IMR-90 (cell line): ENCODE results near the gene PXK. TPM values are rescaled to one million over a fixed set of nuclear protein-coding genes. Genes with fewer than 3 reads are reported as not detected.

ENCODE experiments used
- ATAC-seq: fragments of 200-7000 bp; cut with Tn5 transposase; 2 replicates; pipeline ENCODE4 v1.9.1; 2020; ENCODE audit warnings: low read depth, mild to moderate bottlenecking, moderate library complexity
- Bru-seq: library from RNA; stranded (reverse); fragments of 400-500 nt; gene quantifications from one replicate; lab custom pipeline; 2021; lab: Mats Ljungman, UMichigan
- BruChase-seq, 2 experiments: library from RNA; stranded (reverse); fragments of 400-500 nt; gene quantifications; one replicate each; lab custom pipeline; 2021; lab: Mats Ljungman, UMichigan
- BruUV-seq: library from RNA; stranded (reverse); fragments of 400-500 nt; replicated peaks from 2 replicates; lab custom pipeline; 2021; lab: Mats Ljungman, UMichigan
- CTCF ChIA-PET: fragments of 300-600 bp; formaldehyde crosslinking; extraction: SDS; loops from one replicate; lab custom pipeline; 2021; ENCODE audit warnings: antibody characterized with exemption; lab: Yijun Ruan, JAX
- POLR2A ChIA-PET: fragments of 300-600 bp; sonication (Branson Sonifier 250); formaldehyde crosslinking; loops from one replicate; lab custom pipeline; 2022; ENCODE audit warnings: antibody characterized with exemption; ENCODE audit not compliant: unreplicated experiment; lab: Charles Lee
- DNase-seq: peaks from one replicate; pipeline ENCODE4 v3.0.0; 2013
- H2AFZ ChIP-seq: replicated peaks from 2 replicates; pipeline ENCODE3; 2013; ENCODE audit warnings: low read length, mild to moderate bottlenecking; ENCODE audit not compliant: poor library complexity
- H2AK5ac ChIP-seq: 2 replicates; pipeline ENCODE4 v1.6.1; 2013; ENCODE audit warnings: low read depth, low read length, inconsistent platforms
- H2AK9ac ChIP-seq: replicated peaks from 2 replicates; pipeline ENCODE3; 2013; ENCODE audit warnings: mild to moderate bottlenecking, low read depth, low read length, moderate library complexity; ENCODE audit not compliant: poor library complexity
- H2BK120ac ChIP-seq: 2 replicates; pipeline ENCODE4 v1.6.1; 2013; ENCODE audit warnings: low read depth, low read length, inconsistent platforms
- H2BK15ac ChIP-seq: 3 replicates; pipeline ENCODE4 v1.6.1; 2013; ENCODE audit warnings: low read depth, low read length, inconsistent platforms
- H2BK20ac ChIP-seq: 2 replicates; pipeline ENCODE4 v1.6.1; 2013; ENCODE audit warnings: low read depth, mild to moderate bottlenecking, inconsistent platforms, low read length, moderate library complexity
- H2BK5ac ChIP-seq: 2 replicates; pipeline ENCODE4 v1.6.1; 2013; ENCODE audit warnings: mild to moderate bottlenecking, low read depth, low read length, inconsistent platforms; ENCODE audit not compliant: poor library complexity, severe bottlenecking
- H3K14ac ChIP-seq: replicated peaks from 2 replicates; pipeline ENCODE4 v1.6.1; 2013; ENCODE audit warnings: low read depth, low read length, inconsistent platforms
- H3K18ac ChIP-seq: 2 replicates; pipeline ENCODE4 v1.6.1; 2013; ENCODE audit warnings: low read depth, low read length, control low read depth
- H3K23ac ChIP-seq: 2 replicates; pipeline ENCODE4 v1.6.1; 2013; ENCODE audit warnings: low read depth, low read length, inconsistent platforms
- H3K27ac ChIP-seq: 2 replicates; pipeline ENCODE4 v1.5.1; 2013; ENCODE audit warnings: mild to moderate bottlenecking, control low read depth, low read length; ENCODE audit not compliant: insufficient read depth
- H3K27me3 ChIP-seq: 2 replicates; pipeline ENCODE4 v1.6.1; 2013; ENCODE audit warnings: low read length; ENCODE audit not compliant: control insufficient read depth, insufficient read depth
- H3K36me3 ChIP-seq: 2 replicates; pipeline ENCODE4 v1.6.1; 2013; ENCODE audit warnings: low read length, mixed read lengths; ENCODE audit not compliant: control insufficient read depth, insufficient read depth
- H3K4ac ChIP-seq: 2 replicates; pipeline ENCODE4 v1.6.1; 2013; ENCODE audit warnings: low read depth, low read length, inconsistent platforms
- H3K4me1 ChIP-seq: 2 replicates; pipeline ENCODE4 v1.6.1; 2013; ENCODE audit warnings: low read length, mixed read lengths; ENCODE audit not compliant: control insufficient read depth, insufficient read depth
- H3K4me2 ChIP-seq: 2 replicates; pipeline ENCODE4 v1.6.1; 2013; ENCODE audit warnings: low read depth, mild to moderate bottlenecking, control low read depth, low read length, moderate library complexity
- H3K4me3 ChIP-seq: 2 replicates; pipeline ENCODE4 v1.5.1; 2013; ENCODE audit warnings: low read depth, mild to moderate bottlenecking, control low read depth, low read length, moderate library complexity; ENCODE audit not compliant: insufficient read depth
- H3K56ac ChIP-seq: 2 replicates; pipeline ENCODE4 v1.6.1; 2013; ENCODE audit warnings: low read length, inconsistent platforms; ENCODE audit not compliant: insufficient read depth; ENCODE audit errors: extremely low read depth
- H3K79me1 ChIP-seq, 2 experiments: 2 replicates each; pipeline ENCODE4 v1.6.1; 2013; ENCODE audit warnings: low read length in 2 of 2, inconsistent platforms in 1 of 2, low read depth in 1 of 2
- H3K9ac ChIP-seq: 2 replicates; pipeline ENCODE4 v1.6.1; 2013; ENCODE audit warnings: low read depth, low read length, control low read depth
- H3K9me1 ChIP-seq: 2 replicates; pipeline ENCODE4 v1.6.1; 2013; ENCODE audit warnings: low read length, inconsistent platforms; ENCODE audit not compliant: insufficient read depth
- H3K9me3 ChIP-seq: 2 replicates; pipeline ENCODE4 v1.6.1; 2013; ENCODE audit warnings: low read length; ENCODE audit not compliant: control insufficient read depth, insufficient read depth
- H4K20me1 ChIP-seq: 2 replicates; pipeline ENCODE4 v1.6.1; 2013; ENCODE audit warnings: low read length, inconsistent platforms; ENCODE audit not compliant: insufficient read depth
- H4K5ac ChIP-seq: 2 replicates; pipeline ENCODE4 v1.6.1; 2013; ENCODE audit warnings: mild to moderate bottlenecking, low read depth, low read length, control low read depth
- H4K8ac ChIP-seq, 2 experiments: 2 replicates each; pipeline ENCODE4 v1.6.1; 2013; ENCODE audit warnings: low read depth in 2 of 2, low read length in 2 of 2, control low read depth in 1 of 2, inconsistent platforms in 1 of 2
- H4K91ac ChIP-seq: 2 replicates; pipeline ENCODE4 v1.6.1; 2013; ENCODE audit warnings: low read depth, low read length, inconsistent platforms; ENCODE audit not compliant: insufficient read depth
- BHLHE40 ChIP-seq: fragments of 150-350 bp; IDR thresholded peaks from 2 replicates; pipeline ENCODE4 v1.6.1; 2016; ENCODE audit warnings: mild to moderate bottlenecking, low read depth, low read length
- CHD1 ChIP-seq: IDR thresholded peaks from 2 replicates; pipeline ENCODE4 v1.6.1; 2012; ENCODE audit warnings: low read depth, low read length, improper control_type of control experiment
- ELK1 ChIP-seq: fragments of 150-350 bp; IDR thresholded peaks from 2 replicates; pipeline ENCODE4 v1.6.1; 2016; ENCODE audit warnings: low read depth, mild to moderate bottlenecking, low read length, moderate library complexity, borderline replicate concordance
- FOS ChIP-seq: fragments of 150-350 bp; IDR thresholded peaks from 2 replicates; pipeline ENCODE4 v1.6.1; 2016; ENCODE audit warnings: low read depth, low read length
- MAFK ChIP-seq: IDR thresholded peaks from 2 replicates; pipeline ENCODE4 v1.6.1; 2012; ENCODE audit warnings: low read depth, low read length, improper control_type of control experiment
- MAZ ChIP-seq: IDR thresholded peaks from 2 replicates; pipeline ENCODE4 v1.6.1; 2012; ENCODE audit warnings: low read depth, mild to moderate bottlenecking, low read length, improper control_type of control experiment, moderate library complexity, borderline replicate concordance
- MXI1 ChIP-seq: IDR thresholded peaks from 2 replicates; pipeline ENCODE4 v1.6.1; 2012; ENCODE audit warnings: low read depth, mild to moderate bottlenecking, low read length, moderate library complexity, borderline replicate concordance
- NFE2L2 ChIP-seq: fragments of 150-350 bp; IDR thresholded peaks from 2 replicates; pipeline ENCODE4 v1.6.1; 2016; ENCODE audit warnings: low read depth, mild to moderate bottlenecking, low read length
- RAD21 ChIP-seq: IDR thresholded peaks from 2 replicates; pipeline ENCODE4 v1.6.1; 2012; ENCODE audit warnings: low read length, improper control_type of control experiment
- RCOR1 ChIP-seq: IDR thresholded peaks from 2 replicates; pipeline ENCODE4 v1.6.1; 2012; ENCODE audit warnings: mild to moderate bottlenecking, low read length, improper control_type of control experiment; ENCODE audit not compliant: insufficient replicate concordance
- RFX5 ChIP-seq: IDR thresholded peaks from 2 replicates; pipeline ENCODE4 v1.8.0; 2012; ENCODE audit warnings: low read depth, mild to moderate bottlenecking, low read length, moderate library complexity
- SMC3 ChIP-seq: fragments of 150-350 bp; IDR thresholded peaks from 2 replicates; pipeline ENCODE4 v1.6.1; 2016; ENCODE audit warnings: low read depth, mild to moderate bottlenecking, antibody characterized with exemption, low read length, moderate library complexity
- USF2 ChIP-seq: fragments of 150-350 bp; IDR thresholded peaks from 2 replicates; pipeline ENCODE4 v1.6.1; 2017; ENCODE audit warnings: mild to moderate bottlenecking, antibody characterized with exemption, low read length, low read depth
- WGBS, 2 experiments: methylation state at CpG; one replicate each; pipeline versions ENCODE4 v1.1.5 to v1.1.7; 2013; ENCODE audit warnings: missing lambda C conversion rate in 2 of 2; ENCODE audit not compliant: insufficient read length in 1 of 2; ENCODE audit errors: extremely low coverage in 2 of 2; 5-methylcytosine and 5-hydroxymethylcytosine counted together
- dilution Hi-C: fragments of 300-500 bp; cut with HindIII; formaldehyde crosslinking; loops from one replicate; pipeline ENCODE4 v1.14.3; 2018; ENCODE audit warnings: low sequenced_read_pairs; ENCODE audit not compliant: unreplicated experiment
- in situ Hi-C: fragments of 300-500 bp; cut with MboI; formaldehyde crosslinking; loops from 3 replicates; pipeline ENCODE4 v1.14.3; 2019; ENCODE audit warnings: low sequenced_read_pairs, inconsistent platforms, mixed read lengths
- intact Hi-C: fragments of 100-400 bp; cut with micrococcal nuclease; formaldehyde crosslinking; loops from 2 replicates; pipeline ENCODE4 v1.10.0; 2022
- long read RNA-seq: library from polyadenylated mRNA; unstranded; transcript quantifications from one replicate; pipeline ENCODE4 v2.0.0, GENCODE V29; 2021; ENCODE audit not compliant: unreplicated experiment
- polyA plus RNA-seq, 3 experiments: library from polyadenylated mRNA; depleted of rRNA; stranded (reverse); fragments of >200 nt; gene quantifications; 2 replicates each; pipeline ENCODE4 v1.2.3, GENCODE V29; 2012; ENCODE audit warnings: low replicate concordance in 1 of 3
- total RNA-seq: library from RNA; depleted of rRNA; stranded (reverse); fragments of >200 nt; gene quantifications from 2 replicates; pipeline ENCODE4 v1.2.3, GENCODE V29; 2012; rRNA removed

The PXK gene
- 14.3 and 15.6 TPM in 2 replicates for total RNA-seq
- 16.4 and 17.7 TPM in 2 replicates for polyA plus RNA-seq (2012; rRNA removed)
- polyA plus RNA-seq (2012; cell fraction: cytosol; rRNA removed), result 7.9 and 8.2 TPM in 2 replicates
- 5.9 and 25.5 TPM in 2 replicates for polyA plus RNA-seq (2012; cell fraction: nucleus; rRNA removed; ENCODE audit: low replicate concordance)
- percentile 92 among the genes with signal in this experiment for Bru-seq, nascent RNA
- BruChase-seq, experiment 1, labeled RNA remaining after a 6-hour chase, result percentile 95 among the genes with signal in this experiment
- BruChase-seq, experiment 2, labeled RNA remaining after a 2-hour chase, result percentile 85 among the genes with signal in this experiment
- long read RNA-seq, transcript PXK-202 (18 exons, 2,037 nt), result major isoform, 15 of 64 reads
- long read RNA-seq, partial matches to known transcripts, result 35 of 64 reads
- long read RNA-seq, other reads (novel, unspliced or antisense), result 14 of 64 reads

GRCh38 chr3:58332575-58333188, at the start of gene PXK:
Gene PXK, plus strand, starts transcription at chr3:58332892. Its CDS starts 97 bp downstream, at chr3:58332989.
- peak within 1 kb of the TSS; percentile 92 for H2BK20ac ChIP-seq
- H2BK5ac ChIP-seq, result peak within 1 kb of the TSS; percentile 88
- WGBS, 2 experiments, result 2% methylated on average over 28 of the region's 79 CpGs; no CpG with 5 or more reads in 1 of the 2 experiments
- H3K56ac ChIP-seq, result peak within 1 kb of the TSS; percentile 52
- peak within 1 kb of the TSS; percentile 69; the same call in 1 of the 3 replicates for H2BK15ac ChIP-seq
- in situ Hi-C loops (loop anchor here (5.0 kb wide), 1 partner anchor 80 kb away; no protein-coding TSS in a partner anchor), dilution Hi-C loops (no loop called here), intact Hi-C loops (loop anchor here (1.0 to 10.0 kb wide), 3 partner anchors 82 to 292 kb away; partner anchors contain the start of gene KCTD6)
- H3K4me3 ChIP-seq, result peak within 1 kb of the TSS; percentile 91
- H3K18ac ChIP-seq, result peak within 1 kb of the TSS; percentile 87
- ChIA-PET POLR2A (interaction anchor here (0.5 to 0.6 kb wide), 3 partner anchors 51 to 735 kb away, joined by 3 to 5 read pairs (median 3); no protein-coding TSS in a partner anchor), CTCF (interaction anchor here (0.6 kb wide), 1 partner anchor 92 kb away, joined by 4 read pairs; no protein-coding TSS in a partner anchor)
- no peaks in the 10 kb centered on the region for H3K36me3 ChIP-seq
- peak within 1 kb of the TSS; percentile 89 for H4K91ac ChIP-seq
- peak within 1 kb of the TSS; percentile 93 for H3K27ac ChIP-seq
- peak within 1 kb of the TSS; percentile 93 for H3K9ac ChIP-seq
- peak within 1 kb of the TSS; percentile 95 for H2BK120ac ChIP-seq
- H3K4me1 ChIP-seq, result peaks cover 16% of the 10 kb centered on the region
- peaks cover 11% of the 10 kb centered on the region; the same call in 1 of the 2 replicates for H4K20me1 ChIP-seq
- DNase-seq (peak; percentile 70), ATAC-seq (peak; percentile 87)
- no peaks in the 10 kb centered on the region for H3K27me3 ChIP-seq
- H3K4me2 ChIP-seq, result peak within 1 kb of the TSS; percentile 94
- peaks cover 4% of the 10 kb centered on the region; the same call in 1 of the 2 replicates for H3K9me1 ChIP-seq
- peak within 1 kb of the TSS; percentile 85 for H2AK9ac ChIP-seq
- H4K5ac ChIP-seq, result peak within 1 kb of the TSS; percentile 96
- H3K23ac ChIP-seq, result peak within 1 kb of the TSS; percentile 88; the same call in 1 of the 2 replicates
- BruUV-seq, result no TSS peak
- peak within 1 kb of the TSS; percentile 98 for H3K14ac ChIP-seq
- peak within 1 kb of the TSS; percentile 74 to 98 for H4K8ac ChIP-seq
- H3K79me1 ChIP-seq, result peaks cover 9 to 36% of the 10 kb centered on the region in 2 experiments; a peak in 3 of 4 replicates
- H3K9me3 ChIP-seq, result no peaks in the 10 kb centered on the region
- H2AFZ ChIP-seq, result peak within 1 kb of the TSS; percentile 98
- peak within 1 kb of the TSS; percentile 96 for H3K4ac ChIP-seq
- peak within 1 kb of the TSS; percentile 78; the same call in 1 of the 2 replicates for H2AK5ac ChIP-seq
- peak; percentile 46 for TF ChIP-seq RAD21
- peak; percentile 94 for TF ChIP-seq MXI1
- no peak for TF ChIP-seq NFE2L2
- peak; percentile 72 for TF ChIP-seq RCOR1
- peak; percentile 88; the same call in 1 of the 2 replicates for TF ChIP-seq MAZ
- no peak; the same call in 1 of the 2 replicates for TF ChIP-seq USF2
- no peak for TF ChIP-seq MAFK
- TF ChIP-seq BHLHE40, result 0 out of 2 replicates have a peak, but pooled peaks have one; percentile 52
- TF ChIP-seq CHD1, result no peak
- no peak for TF ChIP-seq ELK1
- TF ChIP-seq RFX5, result no peak
- TF ChIP-seq FOS, result no peak
- peak; percentile 14; the same call in 1 of the 2 replicates for TF ChIP-seq SMC3
